Mesenchymal stem cell (in vitro differentiated cells and primary cell): ENCODE measurements around the gene CNTNAP2.
"Not testable (repeated sequence)": the region's sequence is repeated elsewhere in the genome, so short reads cannot be mapped to it uniquely, and the experiment has no call there.

ENCODE experiments used
- DNase-seq: peaks from one replicate; pipeline ENCODE4 v3.0.0-alpha.2; 2013
- H2AFZ ChIP-seq: one replicate; pipeline ENCODE4 v1.6.1; 2013; ENCODE audit warnings: low read depth, mild to moderate bottlenecking, control low read depth, inconsistent platforms, low read length, moderate library complexity
- H2AK5ac ChIP-seq: 2 replicates; pipeline ENCODE4 v1.6.1; 2013; ENCODE audit warnings: low read length, moderate library complexity, mild to moderate bottlenecking, inconsistent platforms; ENCODE audit not compliant: severe bottlenecking
- H2BK120ac ChIP-seq: one replicate; pipeline ENCODE4 v1.6.1; 2013; ENCODE audit warnings: low read depth, mild to moderate bottlenecking, inconsistent platforms, low read length, moderate library complexity
- H2BK12ac ChIP-seq, 2 experiments: one replicate each; pipeline ENCODE4 v1.6.1; 2013; ENCODE audit warnings: inconsistent platforms in 2 of 2, low read length in 2 of 2, mild to moderate bottlenecking in 2 of 2, moderate library complexity in 2 of 2, control low read depth in 1 of 2
- H2BK15ac ChIP-seq: one replicate; pipeline ENCODE4 v1.6.1; 2013; ENCODE audit warnings: mild to moderate bottlenecking, low read depth, inconsistent platforms; ENCODE audit not compliant: poor library complexity, severe bottlenecking
- H2BK5ac ChIP-seq: 2 replicates; pipeline ENCODE4 v1.6.1; 2013; ENCODE audit warnings: low read depth, mild to moderate bottlenecking, low read length, control low read depth, inconsistent platforms; ENCODE audit not compliant: poor library complexity, severe bottlenecking
- H3K14ac ChIP-seq, 2 experiments: one replicate each; pipeline ENCODE4 v1.6.1; 2013; ENCODE audit warnings: inconsistent platforms in 2 of 2, low read length in 2 of 2, control low read depth in 1 of 2, mild to moderate bottlenecking in 1 of 2, moderate library complexity in 1 of 2
- H3K18ac ChIP-seq, 2 experiments: one replicate each; pipeline ENCODE4 v1.6.1; 2013; ENCODE audit warnings: inconsistent platforms in 2 of 2, low read length in 2 of 2, control low read depth in 1 of 2, low read depth in 1 of 2, mild to moderate bottlenecking in 1 of 2
- H3K23ac ChIP-seq, 2 experiments: one replicate each; pipeline ENCODE4 v1.6.1; 2013; ENCODE audit warnings: inconsistent platforms in 2 of 2, low read length in 2 of 2, mild to moderate bottlenecking in 2 of 2, moderate library complexity in 2 of 2, control low read depth in 1 of 2
- H3K27ac ChIP-seq: 2 replicates; pipeline ENCODE4 v1.5.1; 2013; ENCODE audit warnings: mild to moderate bottlenecking, moderate library complexity, low read length, control low read depth, inconsistent platforms; ENCODE audit not compliant: poor library complexity, severe bottlenecking
- H3K27me3 ChIP-seq, 2 experiments: 2 replicates each; pipeline versions ENCODE4 v1.6.1 to v1.7.0; 2013; ENCODE audit warnings: low read length in 2 of 2, mild to moderate bottlenecking in 2 of 2, moderate library complexity in 2 of 2, control low read depth in 1 of 2, inconsistent platforms in 1 of 2; ENCODE audit not compliant: control insufficient read depth in 1 of 2, insufficient read depth in 1 of 2
- H3K36me3 ChIP-seq, 2 experiments: 2 replicates each; pipeline versions ENCODE4 v1.6.1 to v1.7.0; 2013; ENCODE audit warnings: low read length in 2 of 2, control low read depth in 1 of 2, inconsistent platforms in 1 of 2, low read depth in 1 of 2, mild to moderate bottlenecking in 1 of 2; ENCODE audit not compliant: insufficient read depth in 2 of 2, control insufficient read depth in 1 of 2
- H3K4ac ChIP-seq, 2 experiments: one replicate each; pipeline ENCODE4 v1.6.1; 2013; ENCODE audit warnings: inconsistent platforms in 2 of 2, low read length in 2 of 2, mild to moderate bottlenecking in 2 of 2, moderate library complexity in 2 of 2, control low read depth in 1 of 2, low read depth in 1 of 2
- H3K4me1 ChIP-seq: 2 replicates; pipeline ENCODE4 v1.6.1; 2013; ENCODE audit warnings: low read depth, low read length, control low read depth; ENCODE audit not compliant: control insufficient read depth, insufficient read depth
- H3K4me2 ChIP-seq: 2 replicates; pipeline ENCODE4 v1.6.1; 2013; ENCODE audit warnings: low read length, mild to moderate bottlenecking, inconsistent platforms; ENCODE audit not compliant: poor library complexity, severe bottlenecking
- H3K4me3 ChIP-seq, 2 experiments: 2 replicates each; pipeline versions ENCODE4 v1.5.1 to v1.7.0; 2013; ENCODE audit warnings: low read length in 2 of 2, mild to moderate bottlenecking in 2 of 2, control low read depth in 1 of 2, low read depth in 1 of 2; ENCODE audit not compliant: insufficient read depth in 1 of 2
- H3K79me1 ChIP-seq: replicated peaks from 2 replicates; pipeline ENCODE4 v1.6.1; 2013; ENCODE audit warnings: mild to moderate bottlenecking, control low read depth, low read length, inconsistent platforms; ENCODE audit not compliant: poor library complexity, severe bottlenecking
- H3K9ac ChIP-seq: 2 replicates; pipeline ENCODE4 v1.7.0; 2013; ENCODE audit warnings: mild to moderate bottlenecking, low read length, moderate library complexity
- H3K9me3 ChIP-seq: 2 replicates; pipeline ENCODE4 v1.7.0; 2013; ENCODE audit warnings: mild to moderate bottlenecking, low read length; ENCODE audit not compliant: control insufficient read depth
- H4K8ac ChIP-seq: one replicate; pipeline ENCODE4 v1.6.1; 2013; ENCODE audit warnings: inconsistent platforms, mild to moderate bottlenecking, low read length, moderate library complexity
- H4K91ac ChIP-seq: one replicate; pipeline ENCODE4 v1.6.1; 2013; ENCODE audit warnings: mild to moderate bottlenecking, low read length, inconsistent platforms
- WGBS: methylation state at CpG from one replicate; pipeline ENCODE4 v1.1.7; 2013; ENCODE audit warnings: mixed read lengths; 5-methylcytosine and 5-hydroxymethylcytosine counted together

CNTNAP2 gene

GRCh38 chr7:148290538-148290937 is 2173.9 kb downstream of the CNTNAP2 start:
- H2BK5ac ChIP-seq: no peak overlapping the region
- no peak overlapping the region for H3K4me3 ChIP-seq
- no peak overlapping the region for H2AK5ac ChIP-seq
- no peaks in the 10 kb centered on the region for H3K4me1 ChIP-seq
- H3K18ac ChIP-seq: no peak overlapping the region
- no peak overlapping the region for H4K8ac ChIP-seq
- no peaks in the 10 kb centered on the region for H3K36me3 ChIP-seq
- H3K9me3 ChIP-seq: no peaks in the 10 kb centered on the region
- H2BK15ac ChIP-seq: no peak overlapping the region
- no peaks in the 10 kb centered on the region for H3K79me1 ChIP-seq
- no peak overlapping the region for H3K4ac ChIP-seq
- no peak overlapping the region for H3K14ac ChIP-seq
- H2BK120ac ChIP-seq: no peak overlapping the region
- no peak overlapping the region for H3K4me2 ChIP-seq
- H3K9ac ChIP-seq: no peak overlapping the region
- DNase-seq: no peak
- peaks cover 0 to 5% of the 10 kb centered on the region in 2 experiments for H3K27me3 ChIP-seq
- 72% methylated on average over 2 of the region's 3 CpGs for WGBS
- H2BK12ac ChIP-seq: no peak overlapping the region
- no peak overlapping the region for H4K91ac ChIP-seq
- no peak overlapping the region for H3K27ac ChIP-seq
- H2AFZ ChIP-seq: no peak overlapping the region
- H3K23ac ChIP-seq: no peak overlapping the region

GRCh38 chr7:148291799-148292198 is 2175.2 kb downstream of the CNTNAP2 start:
- no peak overlapping the region for H3K4ac ChIP-seq
- no peak overlapping the region for H3K18ac ChIP-seq
- no peak overlapping the region for H3K4me2 ChIP-seq
- no peak overlapping the region for H2BK12ac ChIP-seq
- no peak overlapping the region for H2AFZ ChIP-seq
- H2BK15ac ChIP-seq: no peak overlapping the region
- H3K14ac ChIP-seq: no peak overlapping the region
- H3K27me3 ChIP-seq: peaks cover 0 to 5% of the 10 kb centered on the region in 2 experiments
- H3K4me1 ChIP-seq: no peaks in the 10 kb centered on the region
- no peak overlapping the region for H3K4me3 ChIP-seq
- no peak overlapping the region for H2AK5ac ChIP-seq
- no peaks in the 10 kb centered on the region for H3K79me1 ChIP-seq
- no peak for DNase-seq
- no peak overlapping the region for H3K9ac ChIP-seq
- no peaks in the 10 kb centered on the region for H3K36me3 ChIP-seq
- H3K27ac ChIP-seq: no peak overlapping the region
- no peak overlapping the region for H2BK120ac ChIP-seq
- no peak overlapping the region for H4K91ac ChIP-seq
- H3K23ac ChIP-seq: no peak overlapping the region
- no peak overlapping the region for H4K8ac ChIP-seq
- H2BK5ac ChIP-seq: no peak overlapping the region
- 100% methylated on average over 1 of the region's 1 CpG for WGBS
- H3K9me3 ChIP-seq: no peaks in the 10 kb centered on the region

GRCh38 chr7:148296994-148297644 is 2180.5 kb downstream of the CNTNAP2 start:
- Histone ChIP-seq H3K27me3 (peaks cover 0 to 4% of the 10 kb centered on the region in 2 experiments), H2AFZ (no peak overlapping the region), H3K4me3 (no peak overlapping the region), H2BK5ac (no peak overlapping the region), H4K91ac (no peak overlapping the region), H2BK120ac (no peak overlapping the region), H4K8ac (no peak overlapping the region), H3K79me1 (no peaks in the 10 kb centered on the region), H3K4me1 (peaks cover 1% of the 10 kb centered on the region), H2BK15ac (no peak overlapping the region), H3K4me2 (no peak overlapping the region), H3K36me3 (no peaks in the 10 kb centered on the region), H3K23ac (no peak overlapping the region), H2AK5ac (no peak overlapping the region), H3K9ac (no peak overlapping the region), H3K4ac (no peak overlapping the region), H3K9me3 (no peaks in the 10 kb centered on the region), H2BK12ac (no peak overlapping the region), H3K27ac (no peak overlapping the region), H3K14ac (no peak overlapping the region), H3K18ac (no peak overlapping the region)
- WGBS: 83% methylated on average over 2 of the region's 2 CpGs
- no peak for DNase-seq

- H4K91ac ChIP-seq, DNase-seq, H3K9me3 ChIP-seq, H2BK120ac ChIP-seq, H3K27me3 ChIP-seq, H3K23ac ChIP-seq, H3K36me3 ChIP-seq, H3K4ac ChIP-seq, H2BK12ac ChIP-seq, H2BK15ac ChIP-seq, H3K4me2 ChIP-seq, H3K4me3 ChIP-seq, H4K8ac ChIP-seq, H2BK5ac ChIP-seq, H2AK5ac ChIP-seq, H3K14ac ChIP-seq, H2AFZ ChIP-seq, H3K4me1 ChIP-seq, H3K79me1 ChIP-seq, H3K27ac ChIP-seq, H3K9ac ChIP-seq, H3K18ac ChIP-seq: not testable (repeated sequence)
- WGBS: 78% methylated on average over 4 of the region's 7 CpGs
Measured at GRCh38 chr7:148298768-148299167, 2182.2 kb downstream of the CNTNAP2 start.
